BJ (cell line): Measurements from ENCODE around the gene CACNA2D3. TPM values are rescaled to one million over a fixed set of nuclear protein-coding genes. Genes with fewer than 3 reads are reported as not detected.

Experiments used
- CTCF ChIA-PET: fragments of 350-600 bp; formaldehyde crosslinking; extraction: SDS; loops from one replicate; lab custom pipeline; 2021; ENCODE audit warnings: antibody characterized with exemption, inconsistent platforms; lab: Yijun Ruan, JAX
- POLR2A ChIA-PET: fragments of 300-600 bp; sonication (Branson Sonifier 250); formaldehyde crosslinking; extraction: SDS; loops from one replicate; lab custom pipeline; 2021; ENCODE audit warnings: antibody characterized with exemption; lab: Charles Lee
- DNase-seq: peaks from one replicate; pipeline ENCODE4 v3.0.0-alpha.2; 2011; ENCODE audit warnings: low read depth
- H3K27me3 ChIP-seq: 2 replicates; pipeline ENCODE4 v1.6.0; 2011; ENCODE audit warnings: low read length; ENCODE audit not compliant: control insufficient read depth, insufficient read depth
- H3K36me3 ChIP-seq: 2 replicates; pipeline ENCODE4 v1.5.1; 2011; ENCODE audit warnings: low read length; ENCODE audit not compliant: control insufficient read depth, insufficient read depth
- H3K4me3 ChIP-seq: 2 replicates; pipeline ENCODE4 v1.5.1; 2011; ENCODE audit warnings: low read depth, mild to moderate bottlenecking, control low read depth, low read length
- CTCF ChIP-seq: IDR thresholded peaks from 2 replicates; pipeline ENCODE4 v1.5.1; 2011; ENCODE audit warnings: low read depth, mild to moderate bottlenecking, control low read depth, inconsistent platforms, low read length, moderate library complexity; ENCODE audit not compliant: insufficient read depth
- polyA plus RNA-seq: library from polyadenylated mRNA; depleted of rRNA; stranded (reverse); fragments of >200 nt; gene quantifications from 2 replicates; pipeline ENCODE4 v1.2.3, GENCODE V29; 2011

The CACNA2D3 gene
- polyA plus RNA-seq, 1 experiment: 0.56 TPM

- POLR2A ChIA-PET: interaction anchor here (0.5 to 0.7 kb wide), 3 partner anchors 8 to 586 kb away, joined by 3 to 6 read pairs (median 3); no protein-coding TSS in a partner anchor
- H3K36me3 ChIP-seq: no peaks in the 10 kb centered on the region
- H3K4me3 ChIP-seq: no peak overlapping the region
- CTCF ChIA-PET: interaction anchor here (1.2 to 2.3 kb wide), 4 partner anchors 9 to 840 kb away, joined by 3 to 7 read pairs (median 4); no protein-coding TSS in a partner anchor
- peak; percentile 95 for DNase-seq
- H3K27me3 ChIP-seq: no peaks in the 10 kb centered on the region
- no peak for TF ChIP-seq CTCF
These were observed 759.9 kb downstream of the CACNA2D3 start for GRCh38 chr3:54882129-54882833.

- DNase-seq: no peak
- CTCF ChIA-PET: no interaction called here
- POLR2A ChIA-PET: no interaction called here
- Histone ChIP-seq H3K36me3 (no peaks in the 10 kb centered on the region), H3K27me3 (no peaks in the 10 kb centered on the region), H3K4me3 (no peak overlapping the region)
- no peak for TF ChIP-seq CTCF
These were observed 765.8 kb downstream of the CACNA2D3 start for GRCh38 chr3:54888162-54888561.

- POLR2A ChIA-PET: no interaction called here
- TF ChIP-seq CTCF: no peak
These were observed 766.5 kb downstream of the CACNA2D3 start for GRCh38 chr3:54888873-54889272.

DNA sequence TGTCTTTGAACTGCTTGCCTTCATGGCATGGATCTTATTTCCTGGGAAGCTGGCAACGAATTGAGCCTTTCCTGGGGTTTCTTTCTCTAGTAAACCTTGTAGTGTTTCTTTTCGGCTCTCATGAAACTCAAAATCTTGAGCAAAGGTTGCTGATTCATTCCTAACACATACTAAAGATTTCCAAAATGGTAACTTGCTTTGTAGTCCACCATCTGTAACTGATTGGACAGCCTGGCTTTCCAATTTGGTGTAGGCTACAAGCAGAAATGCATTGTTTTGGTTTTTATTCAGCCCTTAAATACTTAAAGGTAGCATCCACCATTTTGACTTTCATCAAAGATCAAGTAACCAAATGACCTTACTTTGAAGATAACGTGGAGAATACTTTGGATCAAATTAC, 767.4 kb downstream of the CACNA2D3 start:
- Histone ChIP-seq H3K4me3 (no peak overlapping the region), H3K27me3 (no peaks in the 10 kb centered on the region), H3K36me3 (no peaks in the 10 kb centered on the region)
- no peak for TF ChIP-seq CTCF
- CTCF ChIA-PET: interaction anchor here (0.6 to 1.6 kb wide), 2 partner anchors 10 to 19 kb away, joined by 3 read pairs; no protein-coding TSS in a partner anchor
- no peak for DNase-seq
- POLR2A ChIA-PET: no interaction called here

More at GRCh38 chr3:54888873-54889272, 766.5 kb downstream of the CACNA2D3 start:
- Histone ChIP-seq H3K36me3 (no peaks in the 10 kb centered on the region), H3K27me3 (no peaks in the 10 kb centered on the region), H3K4me3 (no peak overlapping the region)
- CTCF ChIA-PET: interaction anchor here (1.6 kb wide), 1 partner anchor 9 kb away, joined by 3 read pairs; no protein-coding TSS in a partner anchor
- DNase-seq: no peak

GRCh38 chr3:54891540-54891897, 769.2 kb downstream of the CACNA2D3 start:
- Histone ChIP-seq H3K27me3 (no peaks in the 10 kb centered on the region), H3K4me3 (no peak overlapping the region), H3K36me3 (no peaks in the 10 kb centered on the region)
- ChIA-PET CTCF (interaction anchor here (0.6 to 1.8 kb wide), 10 partner anchors 9 to 462 kb away, joined by 3 to 7 read pairs (median 4); no protein-coding TSS in a partner anchor), POLR2A (interaction anchor here (0.6 to 1.3 kb wide), 4 partner anchors 97 to 572 kb away, joined by 3 read pairs; no protein-coding TSS in a partner anchor)
- TF ChIP-seq CTCF: peak; percentile 74
- peak; percentile 96 for DNase-seq
